ENCODE data around the gene SNRNP70. TPM values are rescaled to one million over a fixed set of nuclear protein-coding genes. Genes with fewer than 3 reads are reported as not detected.
"Not testable (repeated sequence)": the region's sequence is repeated elsewhere in the genome, so short reads cannot be mapped to it uniquely, and the experiment has no call there.

SNRNP70 gene
- total RNA-seq, 2 experiments from 2014 or later = 234 to 249 TPM

GRCh38 chr19:49123285-49123684, 38.0 kb downstream of the SNRNP70 start:
- DNase-seq; POLR2A ChIA-PET; H3K27ac Mint-ChIP-seq; H3K4me3 Mint-ChIP-seq; H3K9me3 Mint-ChIP-seq; H3K36me3 Mint-ChIP-seq (ENCODE audit: low read depth): not testable (repeated sequence)
- Mint-ChIP-seq H3K4me1 (peaks cover 15% of the 10 kb centered on the region), H3K27me3 (peaks cover 16% of the 10 kb centered on the region)
- CTCF ChIA-PET = interaction anchor here (1.5 kb wide), 1 partner anchor 27 kb away, joined by 3 read pairs; no protein-coding TSS in a partner anchor

- Mint-ChIP-seq H3K4me1 (peaks cover 19% of the 10 kb centered on the region), H3K4me3 (no peak overlapping the region), H3K9me3 (no peaks in the 10 kb centered on the region), H3K27me3 (peaks cover 16% of the 10 kb centered on the region), H3K27ac (no peak overlapping the region), H3K36me3 (ENCODE audit: low read depth) (no peaks in the 10 kb centered on the region)
- DNase-seq = no peak
- POLR2A ChIA-PET = no interaction called here
- CTCF ChIA-PET = interaction anchor here (0.7 to 1.7 kb wide), 2 partner anchors 27 to 126 kb away, joined by 3 to 7 read pairs; no protein-coding TSS in a partner anchor
These were observed 39.9 kb downstream of the SNRNP70 start for GRCh38 chr19:49125025-49125731.

- DNase-seq = no peak
- ChIA-PET POLR2A (no interaction called here), CTCF (no interaction called here)
- H3K27me3 Mint-ChIP-seq = peaks cover 7% of the 10 kb centered on the region
- H3K36me3 Mint-ChIP-seq (ENCODE audit: low read depth) = no peaks in the 10 kb centered on the region
- no peak overlapping the region for H3K4me3 Mint-ChIP-seq
- H3K4me1 Mint-ChIP-seq = peaks cover 13% of the 10 kb centered on the region
- H3K27ac Mint-ChIP-seq = no peak overlapping the region
- no peaks in the 10 kb centered on the region for H3K9me3 Mint-ChIP-seq
These were observed 41.3 kb downstream of the SNRNP70 start for GRCh38 chr19:49126575-49126974.

- H3K4me3 Mint-ChIP-seq; H3K27ac Mint-ChIP-seq; DNase-seq; H3K27me3 Mint-ChIP-seq; H3K9me3 Mint-ChIP-seq; H3K36me3 Mint-ChIP-seq (ENCODE audit: low read depth); POLR2A ChIA-PET: not testable (repeated sequence)
- H3K4me1 Mint-ChIP-seq = peaks cover 13% of the 10 kb centered on the region
- CTCF ChIA-PET = interaction anchor here (0.6 to 3.2 kb wide), 6 partner anchors 9 to 157 kb away, joined by 3 to 24 read pairs (median 8); partner anchors contain the start of gene LIN7B
These were observed 42.0 kb downstream of the SNRNP70 start for GRCh38 chr19:49127225-49127624.

- peak; percentile 95 for DNase-seq
- CTCF ChIA-PET = interaction anchor here (0.7 to 3.2 kb wide), 7 partner anchors 9 to 157 kb away, joined by 3 to 24 read pairs (median 7); partner anchors contain the start of genes LIN7B and RUVBL2
- no peaks in the 10 kb centered on the region for H3K36me3 Mint-ChIP-seq (ENCODE audit: low read depth)
- H3K9me3 Mint-ChIP-seq = no peaks in the 10 kb centered on the region
- POLR2A ChIA-PET = interaction anchor here (0.5 kb wide), 1 partner anchor 14 kb away, joined by 3 read pairs; no protein-coding TSS in a partner anchor
- H3K27me3 Mint-ChIP-seq = peaks cover 4% of the 10 kb centered on the region
- H3K27ac Mint-ChIP-seq = peak overlapping the region; percentile 91
- peaks cover 17% of the 10 kb centered on the region for H3K4me1 Mint-ChIP-seq
- peak overlapping the region; percentile 81 for H3K4me3 Mint-ChIP-seq
These were observed 42.7 kb downstream of the SNRNP70 start for GRCh38 chr19:49127674-49128544.

GRCh38 chr19:49128545-49129237, 43.4 kb downstream of the SNRNP70 start:
- Mint-ChIP-seq H3K9me3 (no peaks in the 10 kb centered on the region), H3K27me3 (peaks cover 1% of the 10 kb centered on the region), H3K4me1 (peaks cover 23% of the 10 kb centered on the region)

GRCh38 chr19:49129238-49129583, 44.0 kb downstream of the SNRNP70 start:
- Mint-ChIP-seq H3K9me3 (no peaks in the 10 kb centered on the region), H3K4me1 (peaks cover 25% of the 10 kb centered on the region), H3K27me3 (no peaks in the 10 kb centered on the region), H3K27ac (no peak overlapping the region), H3K4me3 (no peak overlapping the region), H3K36me3 (ENCODE audit: low read depth) (no peaks in the 10 kb centered on the region)
- POLR2A ChIA-PET = no interaction called here
- CTCF ChIA-PET = interaction anchor here (1.9 to 3.2 kb wide), 3 partner anchors 11 to 18 kb away, joined by 7 to 15 read pairs (median 11); partner anchors contain the start of gene LIN7B
- no peak for DNase-seq

More at GRCh38 chr19:49128545-49129237, 43.4 kb downstream of the SNRNP70 start:
- no peak for DNase-seq
- CTCF ChIA-PET = interaction anchor here (0.7 to 3.2 kb wide), 6 partner anchors 11 to 135 kb away, joined by 3 to 24 read pairs (median 11); partner anchors contain the start of genes LIN7B and RUVBL2
- Mint-ChIP-seq H3K27ac (peak overlapping the region; percentile 33), H3K36me3 (ENCODE audit: low read depth) (no peaks in the 10 kb centered on the region), H3K4me3 (peak overlapping the region; percentile 81)
- POLR2A ChIA-PET = no interaction called here

GRCh38 chr19:49130325-49130724, 45.1 kb downstream of the SNRNP70 start:
- ChIA-PET CTCF (interaction anchor here (1.0 to 3.2 kb wide), 5 partner anchors 8 to 33 kb away, joined by 3 to 15 read pairs (median 4); partner anchors contain the start of gene LIN7B), POLR2A (no interaction called here)
- Mint-ChIP-seq H3K27me3 (peaks cover 1% of the 10 kb centered on the region), H3K27ac (no peak overlapping the region), H3K36me3 (ENCODE audit: low read depth) (peaks cover 1% of the 10 kb centered on the region), H3K9me3 (no peaks in the 10 kb centered on the region), H3K4me1 (peaks cover 27% of the 10 kb centered on the region), H3K4me3 (no peak overlapping the region)
- DNase-seq = no peak

- ChIA-PET CTCF (interaction anchor here (1.4 to 1.8 kb wide), 3 partner anchors 19 to 35 kb away, joined by 3 to 9 read pairs (median 6); partner anchors contain the start of gene LIN7B), POLR2A (no interaction called here)
- H3K4me3 Mint-ChIP-seq = peak overlapping the region; percentile 58
- no peak overlapping the region for H3K27ac Mint-ChIP-seq
- peaks cover 1% of the 10 kb centered on the region for H3K27me3 Mint-ChIP-seq
- peaks cover 1% of the 10 kb centered on the region for H3K36me3 Mint-ChIP-seq (ENCODE audit: low read depth)
- peak; percentile 46 for DNase-seq
- H3K4me1 Mint-ChIP-seq = peaks cover 22% of the 10 kb centered on the region
- no peaks in the 10 kb centered on the region for H3K9me3 Mint-ChIP-seq
These were observed 47.8 kb downstream of the SNRNP70 start for GRCh38 chr19:49132974-49133609.

GRCh38 chr19:49133621-49134454, 48.6 kb downstream of the SNRNP70 start:
- Mint-ChIP-seq H3K27me3 (peaks cover 1% of the 10 kb centered on the region), H3K36me3 (ENCODE audit: low read depth) (peaks cover 1% of the 10 kb centered on the region), H3K4me3 (peak overlapping the region; percentile 58), H3K27ac (no peak overlapping the region), H3K4me1 (peaks cover 16% of the 10 kb centered on the region), H3K9me3 (no peaks in the 10 kb centered on the region)
- peak; percentile 49 for DNase-seq
- ChIA-PET CTCF (interaction anchor here (0.9 to 1.8 kb wide), 4 partner anchors 19 to 116 kb away, joined by 3 to 9 read pairs (median 4); partner anchors contain the start of gene LIN7B), POLR2A (no interaction called here)

- Mint-ChIP-seq H3K36me3 (ENCODE audit: low read depth) (peaks cover 1% of the 10 kb centered on the region), H3K27me3 (peaks cover 1% of the 10 kb centered on the region), H3K9me3 (no peaks in the 10 kb centered on the region), H3K27ac (no peak overlapping the region), H3K4me3 (no peak overlapping the region), H3K4me1 (peaks cover 14% of the 10 kb centered on the region)
- no peak for DNase-seq
- CTCF ChIA-PET = interaction anchor here (1.1 to 2.2 kb wide), 5 partner anchors 11 to 63 kb away, joined by 3 to 7 read pairs (median 6); partner anchors contain the start of gene LIN7B
- POLR2A ChIA-PET = interaction anchor here (0.5 kb wide), 1 partner anchor 630 kb away, joined by 4 read pairs; no protein-coding TSS in a partner anchor
These were observed 50.4 kb downstream of the SNRNP70 start for GRCh38 chr19:49135686-49136085.
